ENCODE data around the gene POU3F3. TPM values are rescaled to one million over a fixed set of nuclear protein-coding genes. Genes with fewer than 3 reads are reported as not detected.

POU3F3 gene
- total and polyA plus RNA-seq, 2 of the 8 experiments (the other 6 are each of a cell fraction or from before 2014, with no cell fraction given): 0.09 TPM; not detected in 1

GRCh38 chr2:104854498-104855220 lies 744 bp downstream of the POU3F3 start (continued):
- TF ChIP-seq CHD7 (IDR thresholded peaks at IDR 0.05; ENCODE audit: insufficient replicate concordance, low read length) (no peak), EZH2 (IDR thresholded peaks at IDR 0.05; ENCODE audit: low read depth, low read length, severe bottlenecking) (peak; percentile 95), CBX8 (IDR thresholded peaks at IDR 0.05; ENCODE audit: borderline replicate concordance, low read depth, low read length) (peak; percentile 99), GABPA (IDR thresholded peaks at IDR 0.05; ENCODE audit: borderline replicate concordance, insufficient read depth, low read length) (no peak), CREB1 (IDR thresholded peaks at IDR 0.05) (no peak), CHD2 (IDR thresholded peaks at IDR 0.05; ENCODE audit: low read length) (no peak), SAP30 (IDR thresholded peaks at IDR 0.05; ENCODE audit: insufficient read depth, insufficient replicate concordance, low read length) (no peak), SP1 (IDR thresholded peaks at IDR 0.05; ENCODE audit: low read depth, low read length) (no peak), TBP (IDR thresholded peaks at IDR 0.05; ENCODE audit: low read depth, low read length) (no peak), ZNF274 (IDR thresholded peaks at IDR 0.05; ENCODE audit: borderline replicate concordance, extremely low read depth, low read length) (no peak), YY1 (IDR thresholded peaks at IDR 0.05; ENCODE audit: low read depth, low read length) (no peak)
